CD4-positive, alpha-beta T cell treated with Interleukin-10 for 1 hour (primary cell): ENCODE data around the gene PPP1R9B.

Source experiments
- DNase-seq: peaks from one replicate; pipeline ENCODE4 v3.0.0-alpha.2; 2020

The PPP1R9B gene

DNA sequence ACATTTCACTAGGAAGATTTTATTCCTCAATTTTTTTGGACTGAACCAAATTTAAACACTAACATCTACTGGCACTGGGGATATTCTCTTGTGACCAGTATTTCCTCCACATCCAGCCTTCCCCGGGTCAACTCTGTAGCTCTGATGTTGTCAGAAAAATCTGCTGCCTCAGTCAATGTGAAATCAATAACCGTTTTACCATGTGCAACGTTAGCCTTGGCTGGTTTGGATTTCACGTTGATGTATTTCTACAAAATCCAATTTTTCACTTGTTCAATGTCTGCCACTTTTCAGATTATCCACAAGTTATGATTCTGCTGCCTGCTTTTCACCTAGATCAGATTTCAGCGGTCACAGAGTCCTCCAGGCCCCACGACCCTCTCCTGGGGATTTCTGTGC is 22.5 kb upstream of the PPP1R9B start:
- no peak for DNase-seq

DNA sequence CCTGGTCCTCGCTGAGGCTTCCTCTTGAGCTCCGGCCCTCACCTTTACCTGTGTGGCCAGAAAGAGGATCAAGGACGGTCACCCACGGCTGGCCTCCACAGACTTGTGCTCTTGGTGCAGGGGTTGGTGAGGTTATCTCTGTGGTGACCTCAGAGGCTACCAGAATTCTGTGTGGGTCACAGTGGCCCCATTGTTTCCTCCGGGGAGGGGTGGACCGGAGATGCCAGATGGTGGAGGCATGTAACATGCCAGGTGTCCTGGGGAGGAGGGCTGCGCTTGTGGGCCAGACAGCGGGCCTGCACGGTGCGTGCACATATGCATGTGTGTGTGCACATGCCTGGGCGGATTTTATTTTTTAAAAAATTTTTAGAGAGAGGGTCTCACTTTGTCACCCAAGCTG is 21.7 kb upstream of the PPP1R9B start:
- DNase-seq: no peak

DNA sequence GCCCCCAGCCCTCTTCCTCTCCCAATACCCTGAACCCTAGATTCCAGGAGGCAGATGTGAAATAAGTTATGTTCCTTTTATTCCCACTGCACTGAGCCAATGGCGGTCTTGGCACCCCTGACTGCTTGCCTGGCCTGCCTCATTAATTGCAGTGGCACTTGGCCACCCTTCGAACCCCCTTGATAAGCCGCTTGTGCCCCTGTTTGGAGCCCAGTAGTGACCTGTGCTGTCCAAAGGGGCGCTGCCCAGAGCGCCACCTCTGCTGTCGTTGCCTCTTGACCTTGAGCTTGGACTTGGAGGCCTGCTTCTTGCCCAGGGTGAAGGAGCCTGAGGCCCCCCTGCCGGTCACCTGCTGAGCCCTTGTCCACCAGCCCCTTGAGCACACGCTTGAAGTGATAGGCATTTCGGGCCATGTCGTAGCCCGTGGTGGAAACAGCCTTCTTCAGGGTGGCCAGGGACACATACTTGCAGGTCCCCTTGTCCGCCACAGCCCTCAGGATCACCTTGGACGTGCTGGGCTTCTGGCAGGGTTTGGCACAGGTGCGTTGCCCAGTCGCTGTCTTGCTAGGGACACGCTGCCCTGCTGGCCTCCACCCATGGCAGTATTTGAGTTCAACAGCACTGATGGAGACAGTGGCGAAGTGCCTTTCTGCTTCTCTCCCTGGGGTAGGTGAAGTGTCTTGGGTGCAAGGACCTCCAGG is 21.0 kb upstream of the PPP1R9B start:
- no peak for DNase-seq

DNA sequence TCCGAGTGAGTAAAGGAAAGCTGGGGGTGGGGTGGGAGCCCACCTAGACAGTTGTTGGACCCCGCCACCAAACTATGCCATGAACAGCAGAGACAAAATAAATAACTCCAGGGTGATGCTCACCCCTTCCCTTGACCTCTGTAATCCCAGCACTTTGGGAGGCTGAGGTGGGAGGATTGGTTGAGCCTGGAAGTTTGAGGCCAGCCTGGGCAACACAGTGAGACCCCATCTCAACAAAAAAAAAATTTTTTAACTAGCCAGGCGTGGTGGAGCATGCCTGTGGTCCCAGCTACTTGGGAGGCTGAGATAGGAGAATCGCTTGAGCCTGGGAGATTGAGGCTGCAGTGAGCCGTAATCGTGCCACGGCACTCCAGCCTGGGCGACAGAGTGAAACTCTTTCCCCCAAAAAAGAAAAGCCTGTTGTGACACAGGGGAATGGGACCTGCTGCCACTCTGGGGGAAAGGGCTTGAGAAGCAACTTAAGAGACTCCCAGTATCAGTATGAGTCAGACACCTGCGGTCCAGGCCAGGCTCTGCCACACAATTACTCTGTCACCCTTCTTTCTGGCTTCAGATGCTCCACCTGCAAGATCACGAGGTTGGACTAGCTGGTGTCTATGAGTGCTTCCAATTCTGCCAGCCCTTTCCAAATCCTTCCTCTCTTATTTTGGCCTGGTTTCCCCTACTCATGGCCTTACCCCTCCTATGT is 20.3 kb upstream of the PPP1R9B start:
- DNase-seq: no peak

DNA sequence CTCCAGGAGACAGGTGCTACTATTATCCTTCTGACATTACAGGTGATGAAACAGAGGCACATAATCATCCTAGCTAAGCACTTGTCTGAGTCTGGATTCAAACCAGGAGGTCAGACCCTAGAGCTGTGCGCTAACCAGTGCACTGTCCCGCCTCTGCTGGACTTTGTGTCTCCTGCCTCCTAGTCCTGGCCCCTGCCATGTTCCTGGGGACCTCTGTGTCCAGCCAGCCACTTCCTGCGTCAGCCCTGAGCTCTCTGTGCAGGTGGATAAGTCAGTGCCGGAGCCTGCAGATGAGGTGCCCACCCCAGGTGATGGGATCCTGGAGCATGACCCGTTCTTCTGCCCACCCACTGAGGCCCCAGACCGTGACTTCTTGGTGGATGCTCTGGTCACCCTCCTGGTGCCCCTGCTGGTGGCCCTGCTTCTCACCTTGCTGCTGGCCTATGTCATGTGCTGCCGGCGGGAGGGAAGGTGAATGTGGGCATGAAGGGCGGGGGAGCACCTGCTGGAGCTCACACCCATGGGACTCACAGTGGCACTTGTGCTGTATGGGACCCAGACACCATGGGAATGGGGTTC is 19.5 kb upstream of the PPP1R9B start:
- DNase-seq: no peak

DNA sequence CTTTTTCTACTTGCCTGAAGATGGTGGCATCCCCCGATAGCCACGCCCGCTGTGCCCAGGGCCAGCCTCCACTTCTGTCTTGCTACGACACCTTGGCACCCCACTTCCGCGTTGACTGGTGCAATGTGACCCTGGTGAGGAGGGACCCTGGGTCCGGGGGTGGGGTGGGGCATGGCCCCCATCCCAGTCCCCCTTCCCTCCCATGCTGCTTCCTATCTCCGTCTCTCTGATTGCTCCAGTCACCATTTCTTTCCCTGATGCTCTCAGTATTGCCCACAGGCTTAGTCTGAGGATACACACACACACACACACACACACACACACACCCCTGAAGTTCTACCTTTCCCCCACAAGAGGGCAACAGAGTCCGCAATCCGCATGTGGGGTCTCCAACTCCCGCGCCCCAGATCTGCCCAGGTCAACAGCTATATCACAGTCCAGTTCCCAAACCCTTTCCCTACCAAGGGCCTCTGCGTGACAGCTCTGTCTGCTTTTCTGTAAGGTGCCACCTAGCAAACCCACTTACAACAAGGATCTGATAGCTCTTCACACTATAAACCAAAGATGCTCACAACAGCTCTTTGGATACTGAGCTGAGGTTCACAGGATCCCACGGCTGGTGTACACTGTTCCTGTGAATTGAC is 18.8 kb upstream of the PPP1R9B start:
- peak; percentile 82 for DNase-seq

DNA sequence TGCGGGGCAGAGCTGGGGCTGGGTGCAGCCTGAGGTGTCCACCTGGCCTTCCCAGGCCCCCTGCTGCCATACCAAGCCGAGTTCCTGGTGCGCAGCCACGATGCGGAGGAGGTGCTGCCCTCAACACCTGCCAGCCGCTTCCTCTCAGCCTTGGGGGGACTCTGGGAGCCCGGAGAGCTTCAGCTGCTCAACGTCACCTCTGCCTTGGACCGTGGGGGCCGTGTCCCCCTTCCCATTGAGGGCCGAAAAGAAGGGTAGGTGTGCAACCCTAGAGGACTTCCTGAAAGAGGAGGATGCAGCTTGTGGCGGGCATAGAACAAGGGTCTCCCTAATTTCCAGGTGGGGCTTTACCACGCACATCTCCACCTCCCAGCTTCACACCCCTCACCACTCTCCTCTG is 17.8 kb upstream of the PPP1R9B start:
- no peak for DNase-seq

DNA sequence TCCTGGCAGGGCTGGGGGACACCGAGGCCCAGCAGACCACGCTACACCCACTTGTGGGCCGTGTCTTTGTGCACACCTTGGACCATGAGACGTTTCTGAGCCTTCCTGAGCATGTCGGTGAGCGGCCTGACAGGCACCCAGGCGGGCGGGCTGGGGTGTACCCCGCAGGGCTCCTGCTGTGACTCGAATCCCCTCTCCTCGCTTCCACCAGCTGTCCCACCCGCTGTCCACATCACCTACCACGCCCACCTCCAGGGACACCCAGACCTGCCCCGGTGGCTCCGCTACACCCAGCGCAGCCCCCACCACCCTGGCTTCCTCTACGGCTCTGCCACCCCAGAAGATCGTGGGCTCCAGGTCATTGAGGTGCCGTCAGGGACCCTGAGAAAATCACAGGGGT is 16.9 kb upstream of the PPP1R9B start:
- no peak for DNase-seq

DNA sequence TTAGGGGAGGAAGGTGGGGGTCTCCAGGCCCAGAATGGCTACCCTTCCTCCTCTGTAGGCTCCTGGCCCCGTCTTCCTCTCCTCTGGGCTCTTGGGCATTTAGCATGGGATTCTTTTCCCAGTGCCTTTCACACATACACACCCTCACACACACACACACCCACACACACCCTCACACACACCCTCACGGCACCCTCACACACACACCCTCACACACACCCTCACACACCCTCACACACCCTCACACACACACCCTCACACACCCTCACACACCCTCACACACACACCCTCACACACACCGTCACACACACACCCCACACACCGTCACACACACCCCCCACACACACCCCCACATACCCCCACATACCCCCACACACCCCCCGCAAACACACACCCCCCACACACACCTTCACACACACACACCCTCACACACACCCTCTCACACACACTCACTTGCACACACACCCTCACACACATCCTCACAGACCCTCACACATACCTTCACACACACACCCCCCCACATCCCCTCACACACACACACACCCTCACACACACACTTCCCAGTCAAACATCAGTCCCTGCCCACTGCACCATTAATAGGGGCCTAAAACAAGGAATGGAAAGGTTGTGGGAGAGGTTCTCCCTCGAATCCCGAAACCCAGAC is 16.2 kb upstream of the PPP1R9B start:
- DNase-seq: no peak

DNA sequence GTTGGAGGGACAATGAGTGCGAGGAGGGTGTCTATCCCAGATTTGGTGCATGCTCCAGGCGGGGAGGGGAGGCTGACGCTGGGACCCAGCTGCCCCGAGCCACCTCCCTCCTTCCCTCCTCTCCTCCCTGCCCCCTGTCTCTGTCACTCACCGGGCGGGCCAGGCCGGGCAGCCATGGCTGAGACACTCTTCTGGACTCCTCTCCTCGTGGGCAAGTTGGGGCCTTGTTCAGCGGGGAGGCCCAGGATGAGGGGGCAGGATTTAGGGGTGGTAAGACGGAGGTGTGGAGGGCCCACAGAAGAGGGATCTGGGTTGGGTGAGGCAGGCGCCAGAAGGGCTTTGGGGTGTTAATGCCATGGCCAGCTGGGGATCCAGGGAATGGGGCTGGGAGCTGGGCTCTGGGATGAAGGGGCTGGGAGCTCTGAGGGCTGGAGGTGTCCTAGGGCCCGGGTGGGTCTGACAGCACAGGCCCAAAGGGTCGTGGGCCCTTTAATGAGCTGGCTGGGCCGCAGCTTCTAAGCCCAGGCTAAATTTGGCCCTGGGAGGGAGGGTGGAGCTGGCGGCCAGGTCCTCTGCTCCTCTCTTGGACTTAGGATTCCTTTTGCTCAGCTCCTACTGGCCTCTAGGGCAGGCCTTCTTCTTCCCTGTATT is 15.5 kb upstream of the PPP1R9B start, which contains the start of gene SGCA:
TSS of gene SGCA (plus strand) at position 139 of the 651 bp plus-strand sequence. CDS start at position 175, 36 bp downstream.
- DNase-seq: no peak

DNA sequence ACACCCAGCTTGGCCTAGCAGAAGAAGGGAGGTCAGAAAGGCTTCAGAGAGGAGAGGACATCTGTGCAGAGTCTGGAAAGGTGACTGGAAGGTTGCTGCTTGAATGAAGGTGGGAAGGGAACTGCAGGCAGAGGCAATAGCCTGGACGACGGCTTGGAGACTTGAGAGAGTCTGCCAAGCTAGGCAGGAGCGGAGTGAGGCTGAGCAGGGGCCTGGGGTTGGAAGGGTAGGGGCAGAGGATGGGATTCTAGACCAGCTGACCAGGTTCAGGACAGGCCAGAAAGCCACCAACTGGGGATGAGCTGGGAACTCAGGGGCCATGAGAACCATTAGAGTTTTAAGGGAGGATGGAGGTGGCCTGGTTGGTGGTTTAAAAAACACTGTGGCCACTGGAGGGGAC is 15.0 kb upstream of the PPP1R9B start:
- no peak for DNase-seq

DNA sequence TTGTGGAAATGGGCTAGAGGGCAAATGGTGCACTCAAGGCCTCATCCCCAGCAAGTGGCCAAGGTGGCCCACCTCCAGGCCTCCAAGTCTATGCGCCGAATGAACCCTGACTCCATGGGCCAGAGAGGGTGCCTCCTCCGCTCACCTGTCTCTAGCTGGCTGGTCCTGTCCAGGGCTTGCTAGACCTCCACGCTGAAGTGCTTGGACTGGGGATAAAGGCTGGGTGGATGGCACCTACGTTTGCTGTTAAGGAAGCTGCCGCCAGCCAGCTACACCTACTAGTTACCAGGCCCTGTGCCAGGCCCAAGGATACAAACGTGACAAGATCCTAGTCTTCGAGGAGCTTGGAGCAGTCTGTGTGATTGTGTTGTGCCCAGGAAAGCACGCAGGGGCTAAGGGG is 14.6 kb upstream of the PPP1R9B start:
- no peak for DNase-seq

DNA sequence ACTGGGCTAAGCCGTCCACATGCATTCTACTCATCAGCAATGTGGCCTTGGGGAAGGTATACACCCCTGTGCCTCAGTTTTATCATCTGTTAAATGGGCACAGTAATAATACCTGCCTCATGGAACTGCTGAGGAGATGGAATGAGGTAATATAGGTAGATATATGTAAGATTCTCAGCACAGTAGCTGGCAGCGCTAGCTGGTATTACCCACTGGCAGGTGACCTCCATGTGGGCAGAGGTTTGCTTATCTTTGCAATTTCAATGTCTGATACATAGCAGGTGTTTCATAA is 14.2 kb upstream of the PPP1R9B start:
- no peak for DNase-seq

DNA sequence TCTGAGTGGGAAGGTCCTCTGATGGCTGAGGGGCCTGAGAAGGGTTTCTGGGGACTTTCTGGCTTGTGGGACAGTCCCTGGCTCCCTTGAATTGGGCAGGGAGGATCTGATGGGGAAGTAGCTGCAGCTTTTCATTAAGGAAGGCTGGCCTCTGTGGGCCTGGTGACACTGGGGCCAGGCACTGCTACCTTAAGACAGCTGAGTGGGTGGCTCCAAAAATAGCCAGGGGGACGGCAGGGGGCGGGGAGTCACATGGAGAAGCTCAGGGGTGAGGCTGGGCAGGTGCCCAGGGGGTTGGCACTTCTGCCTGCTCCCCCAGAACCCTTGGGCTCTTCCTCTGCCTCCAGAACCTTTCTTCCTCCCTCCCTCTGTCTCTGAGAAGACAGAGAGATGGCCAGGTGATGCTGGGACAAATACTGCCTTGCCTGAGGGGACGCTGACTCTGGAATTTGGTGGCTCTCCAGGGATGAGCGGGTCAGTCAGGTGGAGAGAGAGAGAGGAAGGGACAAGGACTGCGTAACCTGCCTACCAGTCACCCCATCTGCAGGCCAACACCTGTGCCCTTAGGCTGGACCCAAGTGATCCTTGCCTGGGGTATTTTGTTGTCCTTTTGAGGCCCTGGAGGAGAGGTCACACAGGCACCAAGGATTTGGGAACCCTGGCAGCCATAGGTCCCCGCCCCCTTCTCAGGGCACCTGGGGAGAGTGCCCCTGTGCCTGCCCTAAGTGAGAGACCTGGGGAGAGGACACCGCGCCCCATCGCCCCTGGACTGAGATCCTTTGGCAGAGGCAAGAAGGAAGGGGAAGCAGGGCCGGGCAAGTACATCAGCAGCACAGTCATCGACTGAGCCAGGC is 13.6 kb upstream of the PPP1R9B start:
- no peak for DNase-seq

DNA sequence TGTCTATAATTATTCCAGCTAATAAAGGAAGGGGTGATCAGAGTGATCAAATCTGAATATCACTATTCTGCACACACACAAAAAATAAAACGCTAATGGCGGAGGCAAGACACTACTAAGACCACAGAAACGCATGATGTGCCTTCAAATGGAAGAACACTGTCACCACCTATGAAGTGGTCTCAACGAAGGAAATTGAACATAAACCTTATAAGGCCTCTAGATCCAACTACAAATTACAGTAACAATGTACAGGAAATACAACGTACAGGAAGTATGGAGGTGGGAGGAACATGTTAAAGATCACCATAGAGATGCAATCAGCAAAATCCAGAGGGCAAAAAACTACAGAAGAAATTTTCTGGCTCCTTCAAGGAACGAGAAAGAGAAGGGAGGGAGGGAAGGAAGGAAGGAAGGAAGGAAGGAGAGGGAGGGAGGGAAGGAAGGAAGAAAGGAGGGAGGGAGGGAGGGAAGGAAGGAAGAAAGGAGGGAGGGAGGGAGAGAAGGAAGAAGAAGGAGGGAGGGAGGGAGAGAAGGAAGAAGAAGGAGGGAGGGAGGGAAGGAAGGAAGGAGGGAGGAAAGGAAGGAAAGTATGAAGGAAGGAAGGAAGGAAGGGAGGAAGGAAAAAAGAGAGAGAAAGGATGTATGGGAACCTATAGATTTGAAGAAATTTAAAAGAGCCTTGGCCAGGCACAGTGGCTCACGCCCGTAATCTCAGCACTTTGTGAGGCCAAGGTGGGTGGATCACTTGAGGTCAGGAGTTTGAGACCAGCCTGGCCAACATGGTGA is 12.2 kb upstream of the PPP1R9B start:
- DNase-seq: peak; percentile 31

DNA sequence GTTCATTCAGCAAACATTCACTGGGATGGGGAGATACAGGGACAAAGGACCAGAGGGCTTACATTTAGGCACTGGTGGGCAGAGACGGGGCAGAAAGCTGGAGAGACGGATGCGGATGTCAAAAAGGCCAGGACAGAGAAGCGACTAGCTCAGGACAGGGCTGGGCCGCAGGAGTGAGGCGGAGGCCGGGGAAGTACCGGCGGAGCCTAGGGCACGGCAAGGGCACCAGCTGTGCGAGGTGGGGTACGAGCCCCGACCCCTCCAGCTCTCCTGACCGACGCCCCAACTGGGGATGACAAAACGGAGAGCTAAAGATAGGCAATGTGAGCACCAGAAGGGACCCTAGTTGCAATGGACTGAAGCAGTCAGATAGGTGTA is 11.4 kb upstream of the PPP1R9B start:
- no peak for DNase-seq

DNA sequence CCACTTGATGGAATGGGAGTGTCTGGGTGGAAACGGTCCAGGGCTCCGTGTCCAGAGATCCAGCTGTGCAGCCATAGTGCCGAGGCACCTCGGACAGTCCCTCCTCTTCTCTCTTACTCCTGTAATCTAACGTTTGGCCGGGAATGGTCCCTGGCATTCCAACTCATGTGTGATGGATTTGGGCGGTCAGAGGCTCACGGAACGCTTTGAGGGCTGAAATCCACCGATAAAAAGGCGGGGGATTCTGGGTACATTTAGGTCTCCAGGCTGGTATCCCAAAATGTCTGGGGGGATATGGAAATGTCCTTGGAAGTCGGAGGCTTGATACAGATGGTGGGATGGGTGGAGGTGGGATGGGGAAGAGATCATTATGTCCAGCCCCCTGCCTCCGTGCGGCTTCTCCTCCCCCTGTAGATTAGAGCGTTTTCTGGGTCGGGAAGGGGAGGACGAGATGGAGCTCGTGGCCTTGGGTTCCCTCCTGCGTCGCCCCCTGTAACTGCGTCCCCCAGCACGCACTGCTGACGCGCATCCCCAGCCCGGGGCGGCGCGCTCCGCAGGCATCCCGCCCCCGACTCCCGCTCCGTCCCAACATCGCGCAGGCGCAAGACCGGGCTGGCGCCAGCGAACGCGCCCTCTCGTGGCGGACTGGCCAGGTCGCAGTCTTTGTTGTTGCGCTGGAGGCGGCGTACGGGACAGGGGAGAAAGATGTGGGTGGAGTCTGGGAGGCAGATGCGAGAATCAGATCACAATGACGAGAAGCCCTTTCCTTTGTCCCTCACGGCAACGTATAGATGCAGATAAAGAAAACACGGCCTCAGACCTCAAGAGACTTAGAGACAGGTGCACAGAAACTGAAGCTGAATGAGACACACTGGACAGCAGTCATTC is 10.8 kb upstream of the PPP1R9B start:
- peak; percentile 96 for DNase-seq

DNA sequence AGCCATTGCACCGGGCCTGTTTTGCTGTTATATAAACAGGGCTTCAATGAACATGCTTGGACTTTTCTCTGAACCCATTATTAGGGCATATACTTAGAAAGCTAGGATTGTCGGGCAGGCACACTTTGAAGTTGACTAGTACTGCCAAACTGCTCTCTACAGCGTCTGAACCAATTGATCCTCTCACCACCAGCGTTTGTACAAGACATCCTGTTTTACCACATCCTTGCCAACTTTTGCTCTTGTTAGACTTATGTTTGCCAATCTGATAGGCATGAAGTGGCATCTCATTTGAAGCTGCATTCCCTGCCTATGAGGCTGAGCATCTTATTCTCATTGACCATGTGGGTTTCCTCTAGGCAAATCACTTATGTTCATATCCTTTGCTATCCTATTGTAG is 7.4 kb upstream of the PPP1R9B start:
- DNase-seq: peak; percentile 39

DNA sequence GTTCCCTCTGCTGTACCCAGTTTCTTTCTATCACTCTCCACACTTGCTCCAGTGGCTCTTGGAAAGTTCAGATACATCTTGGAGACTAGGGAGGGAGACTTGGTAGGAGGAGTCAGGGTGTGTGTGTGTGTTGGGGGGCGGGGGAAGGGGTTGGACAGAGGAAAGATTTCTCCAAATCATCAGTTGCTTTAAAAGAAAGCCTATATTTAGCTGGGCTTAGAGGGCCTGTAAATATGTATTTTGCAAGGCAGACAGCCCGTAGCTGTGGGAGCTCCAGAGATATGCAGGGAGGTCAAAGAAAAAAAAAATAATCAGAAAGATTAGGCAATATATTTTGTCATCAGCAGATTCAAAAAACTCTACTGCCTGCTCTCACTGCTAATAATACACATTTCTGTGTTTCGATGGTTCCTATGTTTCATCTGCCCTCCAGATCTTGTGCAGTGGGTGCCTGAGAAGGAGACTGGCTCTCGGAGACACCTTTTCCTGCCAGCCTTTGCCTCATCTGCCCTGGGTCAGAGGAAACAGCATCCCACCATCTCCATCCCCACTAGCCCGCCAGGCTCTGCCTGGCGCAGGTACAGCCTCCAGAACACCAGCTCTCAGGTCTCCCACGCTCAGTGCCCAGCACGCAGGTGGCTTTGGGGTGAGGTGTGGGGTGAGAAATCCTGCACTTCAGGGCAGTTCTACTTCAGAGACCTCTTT is 4.8 kb upstream of the PPP1R9B start:
- DNase-seq: no peak
